Right lobe of liver (tissue), 6 donors: Measurements from ENCODE around the gene RAB11B. TPM values are rescaled to one million over a fixed set of nuclear protein-coding genes. Genes with fewer than 3 reads are reported as not detected.
A peak's percentile ranks its signal among the peaks of the same experiment; 100 is the strongest.

Experiments
- ATAC-seq, 4 donors: fragments of 200-7000 bp; cut with Tn5 transposase; one replicate each; pipeline ENCODE4 v1.9.1; 2020; ENCODE audit warnings: mild to moderate bottlenecking in 4 of 4, moderate library complexity in 4 of 4
- DNase-seq, 3 donors: peaks; one replicate each; pipeline ENCODE4 v3.0.0-alpha.2; 2020
- H3K27ac ChIP-seq, 3 donors: fragments of 200-600 bp; one replicate each; pipeline ENCODE4 v1.8.0; 2022
- H3K27me3 ChIP-seq, 2 donors: fragments of 200-600 bp; one replicate each; pipeline ENCODE4 v1.8.0; 2022
- H3K36me3 ChIP-seq, 4 donors: fragments of 200-600 bp; sonication (generic) in 1 of 4; one replicate each; pipeline versions ENCODE4 v1.5.1 to v1.8.0; 2017 to 2022; ENCODE audit warnings: control low read depth in 1 of 4
- H3K4me1 ChIP-seq, 4 donors: fragments of 200-600 bp; sonication (generic) in 1 of 4; one replicate each; pipeline versions ENCODE4 v1.5.1 to v1.8.0; 2017 to 2022; ENCODE audit warnings: control low read depth in 1 of 4
- H3K4me3 ChIP-seq, 3 donors: fragments of 200-600 bp; one replicate each; pipeline ENCODE4 v1.8.0; 2022
- H3K9me3 ChIP-seq, 4 donors: fragments of 200-600 bp; sonication (generic) in 1 of 4; one replicate each; pipeline versions ENCODE4 v1.5.1 to v1.8.0; 2017 to 2022; ENCODE audit warnings: control low read depth in 1 of 4
- CTCF ChIP-seq, 4 donors: fragments of 200-600 bp in 3 of 4; fragments of 450-650 bp in 1 of 4; IDR thresholded peaks; one replicate each; pipeline versions ENCODE4 v1.5.1 to v1.8.0; 2016 to 2022; ENCODE audit warnings: antibody characterized with exemption in 4 of 4, mild to moderate bottlenecking in 2 of 4
- POLR2A ChIP-seq: fragments of 450-650 bp; IDR thresholded peaks from one replicate; pipeline ENCODE4 v1.6.1; 2017; ENCODE audit warnings: antibody characterized with exemption, mild to moderate bottlenecking
- WGBS: methylation state at CpG from one replicate; pipeline ENCODE4 v1.1.6; 2018; ENCODE audit warnings: low coverage, low lambda C conversion rate; ENCODE audit not compliant: insufficient coverage; ENCODE audit errors: missing lambda C conversion rate; 5-methylcytosine and 5-hydroxymethylcytosine counted together
- intact Hi-C, 2 donors: fragments of 100-400 bp; cut with DNase I; formaldehyde crosslinking; loops; one replicate each; pipeline versions ENCODE4 v1.11.2 to v1.14.1; 2022
- total RNA-seq, 6 experiments: library from RNA; depleted of rRNA in 2 of 6; stranded (reverse); fragments of >200 nt in 2 of 6; fragmentation: NEBNext Ultra II Directional in 3 of 6; extraction: Animal tissue kit (Norgen Biotek cat#: 25700) in 3 of 6; gene quantifications; one replicate each; pipeline versions ENCODE4 v1.1.0 to v1.2.4, GENCODE V29; 2016 to 2023
- donor health status: DM: no; HTN: yes; CAD: no.
- donor health status: DM: no; HTN: no; CAD: no.
- donor health status: DM: no; HTN: no; CAD: no.
- donor health status: DM: no; HTN: yes; CAD: no.
- donor health status: DM: no; HTN: yes; CAD: no.

The RAB11B gene
- total RNA-seq, 6 experiments from 2014 or later = 27.2 to 58.0 (median 54.2) TPM

DNA sequence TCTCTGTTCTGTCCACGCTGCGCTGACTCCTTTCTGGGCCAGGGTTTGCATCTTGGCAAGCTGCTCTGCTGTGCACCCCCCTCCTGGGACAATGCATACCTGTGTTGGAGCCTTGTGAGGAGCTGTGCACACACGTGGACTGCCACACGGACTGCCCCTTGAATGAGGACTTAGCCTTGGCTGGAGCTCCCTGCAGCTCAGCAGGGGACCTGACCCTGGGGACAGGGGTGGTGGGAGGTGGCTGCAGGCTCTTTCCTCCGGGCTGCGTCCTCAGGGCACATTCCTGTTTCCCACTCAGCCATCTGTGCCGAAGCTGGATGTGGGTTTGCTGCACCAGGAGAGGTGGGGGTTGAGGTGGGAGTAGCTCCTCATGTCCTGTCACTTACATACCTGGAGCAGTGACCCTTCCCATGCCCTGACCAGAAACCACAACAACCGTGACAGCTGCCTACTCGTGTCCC lies 8.2 kb downstream of the RAB11B start:
- Histone ChIP-seq H3K9me3 (no peaks in the 10 kb centered on the region), H3K4me1 (peaks cover 0 to 29% (median 12%) of the 10 kb centered on the region in 4 donors), H3K36me3 (peaks cover 0 to 16% (median 5%) of the 10 kb centered on the region in 4 donors), H3K27ac (no peak overlapping the region), H3K27me3 (no peaks in the 10 kb centered on the region), H3K4me3 (no peak overlapping the region)
- DNase-seq (peak in 1 of 3 donors; percentile 45), ATAC-seq (no peak)
- intact Hi-C loops = no loop called here
- WGBS = 52% methylated on average over 4 of the region's 9 CpGs
- TF ChIP-seq POLR2A = no peak
- TF ChIP-seq CTCF (IDR thresholded peaks at IDR 0.05) = no peak

- WGBS = no CpG with 5 or more reads among the region's 34 CpGs
- Histone ChIP-seq H3K4me3 (no peak overlapping the region), H3K4me1 (peaks cover 0 to 20% (median 5%) of the 10 kb centered on the region in 4 donors), H3K27ac (no peak overlapping the region), H3K36me3 (peaks cover 0 to 22% (median 7%) of the 10 kb centered on the region in 4 donors), H3K27me3 (no peaks in the 10 kb centered on the region), H3K9me3 (no peaks in the 10 kb centered on the region)
- no peak for TF ChIP-seq CTCF (IDR thresholded peaks at IDR 0.05)
- TF ChIP-seq POLR2A = no peak
- DNase-seq (peak in 1 of 3 donors; percentile 53), ATAC-seq (no peak)
- intact Hi-C loops = loop anchor here in 1 of 2 donors (10.0 kb wide), 2 partner anchors 45 to 105 kb away; partner anchors contain the start of gene PRAM1
Observed at GRCh38 chr19:8399681-8400188, 9.6 kb downstream of the RAB11B start.

DNA sequence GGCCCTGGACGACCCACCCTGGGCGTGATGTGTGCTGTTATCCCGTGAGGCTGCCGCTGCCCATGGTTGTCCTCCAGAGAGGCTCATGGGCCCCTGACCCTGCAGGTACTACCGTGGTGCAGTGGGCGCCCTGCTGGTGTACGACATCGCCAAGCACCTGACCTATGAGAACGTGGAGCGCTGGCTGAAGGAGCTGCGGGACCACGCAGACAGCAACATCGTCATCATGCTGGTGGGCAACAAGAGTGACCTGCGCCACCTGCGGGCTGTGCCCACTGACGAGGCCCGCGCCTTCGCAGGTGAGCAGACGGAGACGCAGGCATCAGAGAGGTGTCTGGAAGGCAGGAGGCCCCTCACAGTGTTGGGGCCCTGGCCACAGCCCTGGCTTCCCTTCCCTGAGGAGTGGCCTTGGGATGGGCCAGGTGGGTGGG lies 11.8 kb downstream of the RAB11B start:
- TF ChIP-seq CTCF (IDR thresholded peaks at IDR 0.05) (no peak), POLR2A (no peak)
- DNase-seq = peak in 1 of 3 donors; percentile 39
- Histone ChIP-seq H3K27ac (no peak overlapping the region), H3K4me3 (no peak overlapping the region), H3K27me3 (no peaks in the 10 kb centered on the region), H3K4me1 (peaks cover 0 to 5% (median 0%) of the 10 kb centered on the region in 4 donors), H3K9me3 (no peaks in the 10 kb centered on the region), H3K36me3 (peaks cover 0 to 22% (median 7%) of the 10 kb centered on the region in 4 donors)
- ATAC-seq = no peak
- WGBS = no CpG with 5 or more reads among the region's 21 CpGs
- intact Hi-C loops = loop anchor here in 1 of 2 donors (10.0 kb wide), 2 partner anchors 47 to 103 kb away; partner anchors contain the start of gene PRAM1

DNA sequence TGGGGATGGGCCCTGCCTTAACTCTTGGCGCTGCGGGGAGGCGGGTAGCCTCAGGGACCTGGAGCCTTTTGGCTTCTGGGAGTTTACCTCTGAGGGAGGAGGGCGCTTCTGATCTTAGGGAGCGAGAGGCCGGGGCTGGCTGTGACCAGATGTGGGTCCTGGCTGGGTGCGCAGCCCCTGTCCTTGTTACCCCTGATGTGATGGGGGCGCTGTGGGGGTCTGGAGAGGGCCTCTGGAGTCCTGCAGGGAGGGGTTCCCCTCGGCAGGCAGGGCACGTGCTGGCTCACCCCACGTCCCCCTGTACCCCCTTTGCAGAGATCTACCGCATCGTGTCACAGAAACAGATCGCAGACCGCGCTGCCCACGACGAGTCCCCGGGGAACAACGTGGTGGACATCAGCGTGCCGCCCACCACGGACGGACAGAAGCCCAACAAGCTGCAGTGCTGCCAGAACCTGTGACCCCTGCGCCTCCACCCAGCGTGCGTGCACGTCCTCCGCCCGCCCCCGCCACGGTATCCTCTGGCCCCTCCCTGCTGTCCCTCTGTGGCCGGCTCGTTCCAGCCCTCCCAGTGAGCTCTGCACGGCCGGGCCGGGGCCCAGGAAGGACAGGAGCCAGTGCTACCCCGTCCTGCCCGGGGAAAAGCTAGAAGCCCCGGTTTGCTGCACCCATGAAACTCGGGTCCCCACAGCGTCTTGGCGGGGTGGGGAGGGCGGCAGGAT lies 13.1 kb downstream of the RAB11B start:
- no peaks in the 10 kb centered on the region for H3K27me3 ChIP-seq
- TF ChIP-seq POLR2A = no peak
- TF ChIP-seq CTCF (IDR thresholded peaks at IDR 0.05) = no peak
- ATAC-seq (no peak), DNase-seq (peak in 1 of 3 donors; percentile 56)
- no peak overlapping the region for H3K27ac ChIP-seq
- H3K9me3 ChIP-seq = no peaks in the 10 kb centered on the region
- 0% methylated on average over 1 of the region's 44 CpGs for WGBS
- no peak overlapping the region for H3K4me3 ChIP-seq
- peaks cover 0 to 5% (median 0%) of the 10 kb centered on the region in 4 donors for H3K4me1 ChIP-seq
- intact Hi-C loops = loop anchor here in 1 of 2 donors (10.0 kb wide), 2 partner anchors 48 to 102 kb away; partner anchors contain the start of gene PRAM1
- H3K36me3 ChIP-seq = peaks cover 0 to 22% (median 7%) of the 10 kb centered on the region in 4 donors
